Activated CD4-positive, alpha-beta T cell treated with anti-CD3 and anti-CD28 coated beads, Interleukin-2, amount 50 U/mL, for 4 hours (primary cell): ENCODE measurements around the gene ASXL2.

Source experiments
- DNase-seq, 2 experiments: peaks; one replicate each; pipeline ENCODE4 v3.0.0-alpha.2; 2020

Gene ASXL2

GRCh38 chr2:25684577-25685473, 193.5 kb downstream of the ASXL2 start:
- DNase-seq, result peak; percentile 41 to 45
